ENCODE results near the gene GIMAP8.
"Not testable (repeated sequence)": the region's sequence is repeated elsewhere in the genome, so short reads cannot be mapped to it uniquely, and the experiment has no call there.

Gene GIMAP8

GRCh38 chr7:150514748-150515222 is 64.4 kb downstream of the GIMAP8 start, which contains the start of gene GIMAP7:
TSS of gene GIMAP7 (plus strand) at chr7:150514872. CDS start at chr7:150519975, 5,103 bp downstream.
- no peak for DNase-seq (ENCODE audit: low read depth)

- no peak for DNase-seq (ENCODE audit: low read depth)
Measured at GRCh38 chr7:150515248-150516147, 65.1 kb downstream of the GIMAP8 start.

GRCh38 chr7:150516956-150517745 is 66.7 kb downstream of the GIMAP8 start:
- DNase-seq (ENCODE audit: low read depth) = no peak

DNA sequence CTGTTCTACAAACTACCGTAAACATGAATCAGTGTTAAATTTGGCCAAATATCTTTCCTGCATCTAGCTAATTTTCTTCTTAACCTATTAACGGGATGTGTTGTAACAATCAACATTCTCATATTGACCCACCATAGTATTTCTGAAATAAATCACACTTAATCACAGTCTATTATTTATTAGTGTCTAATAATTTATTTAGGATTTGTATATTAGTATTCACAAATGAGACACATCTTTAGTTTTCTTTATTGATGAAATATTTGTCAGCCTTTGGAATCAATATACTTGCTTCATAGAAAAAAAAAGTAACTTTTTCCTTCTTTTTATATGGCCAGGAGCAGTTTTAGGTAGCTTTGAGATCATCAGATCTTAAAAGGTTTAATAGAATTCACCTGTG is 68.9 kb downstream of the GIMAP8 start:
- DNase-seq (ENCODE audit: low read depth) = no peak

- DNase-seq (ENCODE audit: low read depth) = peak; percentile 33
Measured at GRCh38 chr7:150520145-150520544, 69.7 kb downstream of the GIMAP8 start.

GRCh38 chr7:150522931-150523330 is 72.5 kb downstream of the GIMAP8 start:
- not testable (repeated sequence) for DNase-seq (ENCODE audit: low read depth)

DNA sequence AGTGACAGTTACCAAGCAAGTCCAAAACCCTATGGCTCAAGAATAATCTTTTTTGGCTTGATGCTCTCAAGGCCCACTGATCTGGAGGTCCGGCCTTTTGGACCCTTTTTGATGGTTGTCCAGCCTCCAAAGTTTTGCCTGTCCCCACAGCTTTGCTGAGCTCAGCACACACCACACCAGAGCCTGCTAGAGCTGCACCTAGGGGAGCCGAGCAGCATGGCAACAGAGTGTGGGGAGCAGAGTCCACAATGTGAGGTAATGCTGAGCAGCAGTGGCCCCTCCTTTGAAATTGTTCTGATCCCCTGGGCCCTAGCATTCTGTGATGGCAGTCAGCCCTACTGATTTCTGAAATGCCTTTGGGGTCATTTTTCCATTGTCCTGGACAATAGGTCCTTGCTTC is 73.6 kb downstream of the GIMAP8 start:
- no peak for DNase-seq (ENCODE audit: low read depth)

Data from activated T-cell treated with anti-CD3 and anti-CD28 coated beads for 48 hours (primary cell).